ENCODE results near the gene CSK.
"Not testable (repeated sequence)": the region's sequence is repeated elsewhere in the genome, so short reads cannot be mapped to it uniquely, and the experiment has no call there.

Gene CSK

GRCh38 chr15:74770211-74770903 is 11.5 kb upstream of the CSK start:
- DNase-seq (ENCODE audit: low read depth in 2 of 2): no peak

GRCh38 chr15:74773329-74773728 is 8.6 kb upstream of the CSK start:
- DNase-seq (ENCODE audit: low read depth in 2 of 2): no peak

GRCh38 chr15:74773731-74774252 is 8.1 kb upstream of the CSK start:
- no peak for DNase-seq (ENCODE audit: low read depth in 2 of 2)

- no peak for DNase-seq (ENCODE audit: low read depth in 2 of 2)
Observed at GRCh38 chr15:74775132-74775562, 6.7 kb upstream of the CSK start.

GRCh38 chr15:74775894-74776293 is 6.0 kb upstream of the CSK start:
- DNase-seq (ENCODE audit: low read depth in 2 of 2): no peak

GRCh38 chr15:74776821-74777768 is 4.8 kb upstream of the CSK start:
- no peak for DNase-seq (ENCODE audit: low read depth in 2 of 2)

GRCh38 chr15:74777769-74778598 is 3.9 kb upstream of the CSK start:
- DNase-seq (ENCODE audit: low read depth in 2 of 2): no peak

GRCh38 chr15:74778599-74778970 is 3.3 kb upstream of the CSK start:
- no peak for DNase-seq (ENCODE audit: low read depth in 2 of 2)

- no peak for DNase-seq (ENCODE audit: low read depth in 2 of 2)
Observed at GRCh38 chr15:74779162-74779648, 2.7 kb upstream of the CSK start.

GRCh38 chr15:74780523-74781430 is 1.1 kb upstream of the CSK start:
- DNase-seq (ENCODE audit: low read depth in 2 of 2): no peak

GRCh38 chr15:74782259-74783071 is 585 bp downstream of the CSK start:
- no peak for DNase-seq (ENCODE audit: low read depth in 2 of 2)

GRCh38 chr15:74783072-74783807 is 1.4 kb downstream of the CSK start:
- DNase-seq (ENCODE audit: low read depth in 2 of 2): no peak

- DNase-seq (ENCODE audit: low read depth in 2 of 2): no peak
Observed at GRCh38 chr15:74783808-74784175, 1.9 kb downstream of the CSK start.

GRCh38 chr15:74784426-74785193 is 2.7 kb downstream of the CSK start:
- no peak for DNase-seq (ENCODE audit: low read depth in 2 of 2)

GRCh38 chr15:74785194-74786032 is 3.5 kb downstream of the CSK start:
- DNase-seq (ENCODE audit: low read depth in 2 of 2): no peak

GRCh38 chr15:74786081-74786480 is 4.2 kb downstream of the CSK start:
- not testable (repeated sequence) for DNase-seq (ENCODE audit: low read depth in 2 of 2)

- no peak for DNase-seq (ENCODE audit: low read depth in 2 of 2)
Observed at GRCh38 chr15:74786551-74787165, 4.8 kb downstream of the CSK start.
